Stimulated activated CD4-positive, alpha-beta T cell treated with anti-CD3 and anti-CD28 coated beads, Interleukin-4, amount 100 ng/mL, for 48 hours (primary cell): ENCODE data around the gene FKBP1C.

Source experiments
- DNase-seq, 2 donors: peaks; one replicate each; pipeline ENCODE4 v3.0.0-alpha.2; 2020; ENCODE audit warnings: low read depth in 2 of 2

FKBP1C gene

DNA sequence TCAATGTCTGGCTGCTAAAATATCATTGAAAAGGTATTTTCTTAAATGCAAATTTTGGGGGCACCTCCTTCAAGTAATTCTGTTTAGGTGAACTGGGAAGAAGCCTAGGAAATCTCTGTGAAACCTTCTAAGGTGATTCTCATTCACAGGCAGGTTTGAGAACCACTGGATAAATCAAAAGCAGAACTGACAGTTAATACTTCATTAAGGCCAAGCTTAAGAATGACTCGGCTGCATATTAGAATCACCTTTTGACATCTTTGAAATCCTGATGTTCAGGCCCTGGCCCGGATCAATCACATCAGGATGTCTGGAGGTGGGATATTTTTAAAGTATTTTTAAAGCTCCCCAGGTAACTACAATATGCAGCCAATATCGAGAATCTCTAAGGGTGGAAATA lies 50.6 kb downstream of the FKBP1C start:
- no peak for DNase-seq
